Smooth muscle cell (in vitro differentiated cells): ENCODE results near the gene SUSD3. TPM values are rescaled to one million over a fixed set of nuclear protein-coding genes. Genes with fewer than 3 reads are reported as not detected.

ENCODE experiments used
- DNase-seq: peaks from one replicate; lab custom pipeline; 2025; ENCODE audit not compliant: unreplicated experiment; lab: John Stamatoyannopoulos, UW
- H2AFZ ChIP-seq: fragments of 200-600 bp; sonication (generic); 2 replicates; pipeline ENCODE4 v1.6.0; 2016; ENCODE audit warnings: antibody characterized with exemption, low read depth, mild to moderate bottlenecking
- H3F3A ChIP-seq: fragments of 200-600 bp; sonication (generic); 2 replicates; pipeline ENCODE4 v1.6.0; 2017; ENCODE audit warnings: antibody characterized with exemption, low read depth
- H3K27ac ChIP-seq: fragments of 200-600 bp; sonication (generic); 2 replicates; pipeline ENCODE4 v1.5.1; 2016; ENCODE audit warnings: low read depth, mild to moderate bottlenecking
- H3K27me3 ChIP-seq: fragments of 200-600 bp; sonication (generic); 2 replicates; pipeline ENCODE4 v1.6.1; 2016; ENCODE audit warnings: low read depth, mild to moderate bottlenecking
- H3K36me3 ChIP-seq: fragments of 200-600 bp; sonication (generic); 2 replicates; pipeline ENCODE4 v1.5.1; 2016; ENCODE audit warnings: low read depth
- H3K4me1 ChIP-seq: fragments of 200-600 bp; sonication (generic); 2 replicates; pipeline ENCODE4 v1.5.1; 2016; ENCODE audit warnings: low read depth
- H3K4me2 ChIP-seq: fragments of 200-600 bp; sonication (generic); 2 replicates; pipeline ENCODE4 v1.6.0; 2016; ENCODE audit warnings: mild to moderate bottlenecking
- H3K4me3 ChIP-seq: fragments of 200-600 bp; sonication (generic); 2 replicates; pipeline ENCODE4 v1.5.1; 2016; ENCODE audit warnings: mild to moderate bottlenecking
- H3K79me2 ChIP-seq: fragments of 200-600 bp; sonication (generic); 2 replicates; pipeline ENCODE4 v1.6.0; 2016; ENCODE audit warnings: low read depth, mild to moderate bottlenecking
- H3K9ac ChIP-seq: fragments of 200-600 bp; sonication (generic); 2 replicates; pipeline ENCODE4 v1.6.0; 2016; ENCODE audit warnings: low read depth
- H3K9me3 ChIP-seq: fragments of 200-600 bp; sonication (generic); replicated peaks from 2 replicates; pipeline ENCODE4 v1.5.1; 2016; ENCODE audit warnings: low read depth
- H4K20me1 ChIP-seq: fragments of 200-600 bp; sonication (generic); 2 replicates; pipeline ENCODE4 v1.6.0; 2016; ENCODE audit warnings: low read depth
- WGBS: methylation state at CpG from one replicate; pipeline ENCODE4 v1.1.7; 2016; ENCODE audit warnings: low lambda C conversion rate; 5-methylcytosine and 5-hydroxymethylcytosine counted together
- polyA plus RNA-seq: library from polyadenylated mRNA; unstranded; fragments of >200 nt; fragmentation: Nextera tagmentation; extraction: Ambion mirVana; gene quantifications from 2 replicates; pipeline ENCODE4 v1.2.1, GENCODE V29; 2016
- total RNA-seq: library from RNA; depleted of rRNA; stranded (reverse); fragments of >200 nt; gene quantifications from 2 replicates; pipeline ENCODE4 v1.2.3, GENCODE V29; 2014
- TF ChIP-seq, protein P1 (sequence below): fragments of 200-600 bp; sonication (generic); IDR thresholded peaks from 2 replicates; pipeline ENCODE4 v1.5.1; 2017; ENCODE audit warnings: borderline replicate concordance, mild to moderate bottlenecking, antibody characterized with exemption; ENCODE audit not compliant: insufficient read depth, poor library complexity, severe bottlenecking

Gene SUSD3
- total and polyA plus RNA-seq, 2 experiments from 2014 or later: 0.34 TPM; not detected in 1

DNA sequence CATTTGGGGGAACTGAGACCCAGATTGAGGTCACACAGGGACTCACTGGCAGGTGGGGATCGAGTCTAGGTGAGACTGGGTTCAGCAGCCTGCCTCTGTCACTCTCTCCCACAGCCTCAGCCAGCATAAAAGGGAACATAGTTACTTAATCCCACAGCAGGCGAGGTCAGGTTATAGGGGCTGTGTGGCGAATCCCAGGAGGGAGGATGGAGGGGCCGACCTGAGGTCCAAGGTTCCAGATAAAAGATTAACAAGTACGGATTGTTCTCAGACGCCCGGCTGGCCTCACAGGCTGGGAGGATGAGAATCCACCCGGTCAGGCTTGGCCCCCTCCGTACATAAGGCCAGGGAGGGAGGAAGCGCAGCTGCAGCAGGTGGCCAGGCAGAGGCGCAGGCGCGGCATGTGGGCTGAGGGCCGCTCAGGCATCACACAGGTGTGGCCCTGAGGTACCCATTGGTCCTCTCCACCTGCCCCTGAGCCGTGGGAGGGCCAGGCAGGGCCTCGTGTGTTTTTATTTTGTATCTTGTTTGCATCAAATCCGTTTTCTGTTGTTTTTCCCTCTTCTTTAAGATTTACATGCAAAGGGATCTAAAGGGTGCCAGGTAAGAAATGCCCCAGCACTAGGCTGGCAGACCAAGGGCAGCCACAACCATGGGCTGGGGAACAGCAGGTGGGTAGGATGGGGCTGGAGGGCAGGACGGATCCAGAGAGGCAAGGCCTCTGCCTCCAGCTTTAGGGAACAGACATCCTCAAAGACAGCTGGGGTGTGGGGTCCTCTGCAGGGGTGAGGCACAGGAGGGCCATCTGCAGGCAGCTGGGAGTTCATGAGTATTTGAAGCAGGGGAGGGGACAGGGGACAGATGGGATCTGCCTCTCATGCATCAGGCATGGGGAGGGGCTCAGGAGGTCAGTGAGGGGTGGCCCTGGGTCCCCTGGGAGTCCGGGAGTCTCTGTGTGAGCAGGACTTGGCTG, 3.6 kb downstream of the SUSD3 start:
- H3K4me3 ChIP-seq: no peak overlapping the region
- no peak for DNase-seq
- no peak overlapping the region for H3K27ac ChIP-seq
- no peak overlapping the region for H2AFZ ChIP-seq
- no peaks in the 10 kb centered on the region for H3F3A ChIP-seq
- H3K36me3 ChIP-seq: no peaks in the 10 kb centered on the region
- H3K9me3 ChIP-seq: no peaks in the 10 kb centered on the region
- no peaks in the 10 kb centered on the region for H3K79me2 ChIP-seq
- H3K9ac ChIP-seq: no peak overlapping the region
- no peaks in the 10 kb centered on the region for H3K27me3 ChIP-seq
- H4K20me1 ChIP-seq: no peaks in the 10 kb centered on the region
- TF ChIP-seq, protein P1, sequence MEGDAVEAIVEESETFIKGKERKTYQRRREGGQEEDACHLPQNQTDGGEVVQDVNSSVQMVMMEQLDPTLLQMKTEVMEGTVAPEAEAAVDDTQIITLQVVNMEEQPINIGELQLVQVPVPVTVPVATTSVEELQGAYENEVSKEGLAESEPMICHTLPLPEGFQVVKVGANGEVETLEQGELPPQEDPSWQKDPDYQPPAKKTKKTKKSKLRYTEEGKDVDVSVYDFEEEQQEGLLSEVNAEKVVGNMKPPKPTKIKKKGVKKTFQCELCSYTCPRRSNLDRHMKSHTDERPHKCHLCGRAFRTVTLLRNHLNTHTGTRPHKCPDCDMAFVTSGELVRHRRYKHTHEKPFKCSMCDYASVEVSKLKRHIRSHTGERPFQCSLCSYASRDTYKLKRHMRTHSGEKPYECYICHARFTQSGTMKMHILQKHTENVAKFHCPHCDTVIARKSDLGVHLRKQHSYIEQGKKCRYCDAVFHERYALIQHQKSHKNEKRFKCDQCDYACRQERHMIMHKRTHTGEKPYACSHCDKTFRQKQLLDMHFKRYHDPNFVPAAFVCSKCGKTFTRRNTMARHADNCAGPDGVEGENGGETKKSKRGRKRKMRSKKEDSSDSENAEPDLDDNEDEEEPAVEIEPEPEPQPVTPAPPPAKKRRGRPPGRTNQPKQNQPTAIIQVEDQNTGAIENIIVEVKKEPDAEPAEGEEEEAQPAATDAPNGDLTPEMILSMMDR: no peak
- 75% methylated on average over 19 of the region's 19 CpGs for WGBS
- peaks cover 2% of the 10 kb centered on the region for H3K4me1 ChIP-seq
- no peak overlapping the region for H3K4me2 ChIP-seq

DNA sequence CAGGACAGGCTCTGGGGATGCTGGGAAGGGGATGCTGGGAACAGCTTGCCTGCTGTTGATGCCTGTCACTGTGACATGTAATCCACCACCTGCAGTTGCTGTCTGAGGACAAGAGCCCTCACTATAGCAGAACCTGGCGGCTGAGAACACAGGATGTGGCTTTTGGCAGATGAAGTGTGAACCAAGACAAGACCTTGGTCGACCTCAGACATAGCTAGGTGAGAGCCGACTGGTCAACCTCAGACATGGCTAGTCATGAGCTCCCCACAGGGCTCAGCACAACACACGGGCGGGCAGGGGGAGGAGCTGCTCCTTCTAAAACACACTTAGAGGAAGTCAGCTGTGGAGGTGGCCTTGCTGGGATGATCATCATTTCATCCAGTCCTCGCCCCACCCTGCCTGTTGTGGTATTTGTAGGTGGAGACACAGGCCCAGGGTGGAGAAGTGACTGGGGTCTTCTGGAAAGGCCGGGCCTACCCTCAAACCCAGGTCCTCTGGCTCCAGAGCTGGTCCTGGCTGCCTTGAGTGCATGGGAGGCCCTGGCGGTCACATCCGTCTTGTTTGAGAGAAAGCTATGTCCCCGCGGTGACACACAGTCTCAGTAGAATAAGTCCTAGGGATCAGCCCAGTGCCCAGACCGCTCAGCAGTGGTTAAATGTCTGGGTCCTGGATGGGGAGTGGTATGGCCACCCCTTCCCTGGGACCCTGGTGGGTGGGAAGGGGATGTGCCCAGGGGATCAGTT, 6.1 kb downstream of the SUSD3 start:
- WGBS: 87% methylated on average over 12 of the region's 12 CpGs
- DNase-seq: no peak
- TF ChIP-seq, protein P1: no peak

DNA sequence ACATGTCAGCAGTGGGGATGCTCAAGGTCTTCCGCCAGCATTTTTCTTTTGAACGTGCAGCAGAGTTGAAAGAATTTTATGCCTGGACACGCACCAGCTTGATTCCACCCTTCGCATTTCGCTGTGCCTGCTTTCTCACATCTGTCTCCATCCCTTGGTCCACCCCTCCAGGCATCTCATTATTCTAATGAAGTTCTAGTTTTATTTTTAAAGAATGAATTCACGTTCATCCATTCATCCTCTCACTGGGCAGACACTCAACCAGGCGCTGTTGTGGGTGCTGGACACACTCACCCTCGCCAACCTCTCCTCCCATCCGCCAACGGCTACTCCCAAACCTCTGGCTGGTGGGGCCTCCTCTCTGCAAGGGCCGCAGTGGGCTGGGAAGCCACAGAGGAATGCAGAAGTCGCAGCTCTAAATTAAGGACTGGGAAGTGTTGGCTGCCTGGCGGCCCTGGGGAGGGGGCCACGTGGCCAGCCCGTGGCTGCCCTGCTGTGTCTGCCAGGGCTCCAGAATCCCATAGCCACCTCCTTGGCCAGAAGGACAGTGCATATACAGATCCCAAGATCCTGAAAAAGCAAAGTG, 6.7 kb downstream of the SUSD3 start:
- H3K4me3 ChIP-seq: no peak overlapping the region
- H3K9me3 ChIP-seq: no peaks in the 10 kb centered on the region
- TF ChIP-seq, protein P1: no peak
- H3K27ac ChIP-seq: no peak overlapping the region
- H4K20me1 ChIP-seq: no peaks in the 10 kb centered on the region
- H3F3A ChIP-seq: no peaks in the 10 kb centered on the region
- no peaks in the 10 kb centered on the region for H3K4me1 ChIP-seq
- H3K79me2 ChIP-seq: no peaks in the 10 kb centered on the region
- no peaks in the 10 kb centered on the region for H3K27me3 ChIP-seq
- no peak overlapping the region for H2AFZ ChIP-seq
- 85% methylated on average over 15 of the region's 15 CpGs for WGBS
- H3K4me2 ChIP-seq: no peak overlapping the region
- H3K9ac ChIP-seq: no peak overlapping the region
- DNase-seq: no peak
- no peaks in the 10 kb centered on the region for H3K36me3 ChIP-seq

More for the DNA sequence above, 6.1 kb downstream of the SUSD3 start:
- Histone ChIP-seq H3K9ac (no peak overlapping the region), H3K27ac (no peak overlapping the region), H3K27me3 (no peaks in the 10 kb centered on the region), H2AFZ (no peak overlapping the region), H3K4me1 (no peaks in the 10 kb centered on the region), H3K9me3 (no peaks in the 10 kb centered on the region), H3K79me2 (no peaks in the 10 kb centered on the region), H4K20me1 (no peaks in the 10 kb centered on the region), H3F3A (no peaks in the 10 kb centered on the region), H3K4me2 (no peak overlapping the region), H3K4me3 (no peak overlapping the region), H3K36me3 (no peaks in the 10 kb centered on the region)
